Motor neuron (in vitro differentiated cells): ENCODE data around the gene RIN3. TPM values are rescaled to one million over a fixed set of nuclear protein-coding genes. Genes with fewer than 3 reads are reported as not detected.

ENCODE experiments used
- ATAC-seq, 8 experiments: fragments of 200-7000 bp; cut with Tn5 transposase; replicated peaks in 6 of 8; 2 replicates each; pipeline ENCODE4 v1.8.0; 2021; ENCODE audit warnings: mild to moderate bottlenecking in 8 of 8, moderate library complexity in 8 of 8
- H3K27ac ChIP-seq, 2 donors: fragments of 250-450 bp; sonication (Bioruptor Pico); 2 replicates each; pipeline ENCODE4 v1.9.0; 2021; ENCODE audit warnings: antibody characterized with exemption in 2 of 2, mild to moderate bottlenecking in 2 of 2, moderate library complexity in 1 of 2
- H3K4me1 ChIP-seq, 2 donors: fragments of 250-450 bp; sonication (Bioruptor Pico); replicated peaks in 1 of 2; 2 replicates each; pipeline ENCODE4 v1.6.1; 2021; ENCODE audit warnings: antibody characterized with exemption in 2 of 2, mild to moderate bottlenecking in 2 of 2, moderate library complexity in 1 of 2
- H3K4me3 ChIP-seq, 5 donors: fragments of 250-450 bp; sonication (Bioruptor Pico); 2 replicates each; pipeline ENCODE4 v1.9.0; 2021; ENCODE audit warnings: antibody characterized with exemption in 5 of 5, mild to moderate bottlenecking in 5 of 5, moderate library complexity in 4 of 5
- WGBS, 10 experiments: fragments of 450-650 bp; shearing (Covaris generic); methylation state at CpG; one replicate each; pipeline ENCODE4 v1.0.0; 2022; 5-methylcytosine and 5-hydroxymethylcytosine counted together
- in situ Hi-C, 9 experiments: fragments of 400-800 bp; cut with MboI; loops; one replicate each; pipeline ENCODE4 v1.15.0; 2021; ENCODE audit warnings: low sequenced_read_pairs in 9 of 9, low pct_unique_long_range_greater_than_20kb in 2 of 9; ENCODE audit not compliant: unreplicated experiment in 9 of 9
- total RNA-seq, 8 experiments: library from RNA; unstranded; fragments of 300-600 nt; gene quantifications; 2 replicates each; pipeline versions ENCODE4 v1.2.3 to v1.2.4, GENCODE V29; 2022

The RIN3 gene
- total RNA-seq, 8 experiments from 2014 or later: 0.21 to 23.9 (median 2.3) TPM

- in situ Hi-C loops: loop anchor here in 2 of 9 experiments (25.0 kb wide), 2 partner anchors 312 to 337 kb away; no protein-coding TSS in a partner anchor
- Histone ChIP-seq H3K27ac (no peak overlapping the region), H3K4me1 (no peaks in the 10 kb centered on the region), H3K4me3 (no peak overlapping the region)
- peak in 1 of 8 experiments; percentile 4 for ATAC-seq
- 48 to 100% (median 67%) methylated on average over 1 to 2 of the region's 3 CpGs; no CpG with 5 or more reads in 5 of the 10 experiments for WGBS, 10 experiments
Observed at GRCh38 chr14:92473969-92474535, 39.5 kb upstream of the RIN3 start.

DNA sequence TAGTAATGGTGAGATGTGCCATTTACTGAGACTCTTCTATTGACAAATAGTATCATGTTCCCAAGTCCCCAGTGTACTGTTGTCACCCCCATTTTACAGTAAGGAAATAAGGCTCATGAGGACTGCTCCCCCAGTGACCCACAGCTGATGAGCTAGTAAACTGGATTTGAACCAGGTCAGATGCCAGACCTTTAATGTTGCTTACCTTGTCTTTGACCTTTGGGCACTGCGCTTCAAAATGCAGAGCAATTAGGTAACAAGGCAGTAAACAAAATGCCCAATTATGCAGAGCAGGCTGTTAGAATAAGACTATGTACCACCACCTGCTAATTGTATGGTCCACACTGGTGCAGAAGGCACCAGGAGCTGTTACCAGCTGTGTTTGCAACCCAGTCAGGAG is 38.5 kb upstream of the RIN3 start:
- H3K4me1 ChIP-seq: no peaks in the 10 kb centered on the region
- ATAC-seq: no peak
- WGBS, 10 experiments: 100% methylated on average over 1 of the region's 1 CpG; no CpG with 5 or more reads in 7 of the 10 experiments
- no peak overlapping the region for H3K27ac ChIP-seq
- no peak overlapping the region for H3K4me3 ChIP-seq
- in situ Hi-C loops: no loop called here

DNA sequence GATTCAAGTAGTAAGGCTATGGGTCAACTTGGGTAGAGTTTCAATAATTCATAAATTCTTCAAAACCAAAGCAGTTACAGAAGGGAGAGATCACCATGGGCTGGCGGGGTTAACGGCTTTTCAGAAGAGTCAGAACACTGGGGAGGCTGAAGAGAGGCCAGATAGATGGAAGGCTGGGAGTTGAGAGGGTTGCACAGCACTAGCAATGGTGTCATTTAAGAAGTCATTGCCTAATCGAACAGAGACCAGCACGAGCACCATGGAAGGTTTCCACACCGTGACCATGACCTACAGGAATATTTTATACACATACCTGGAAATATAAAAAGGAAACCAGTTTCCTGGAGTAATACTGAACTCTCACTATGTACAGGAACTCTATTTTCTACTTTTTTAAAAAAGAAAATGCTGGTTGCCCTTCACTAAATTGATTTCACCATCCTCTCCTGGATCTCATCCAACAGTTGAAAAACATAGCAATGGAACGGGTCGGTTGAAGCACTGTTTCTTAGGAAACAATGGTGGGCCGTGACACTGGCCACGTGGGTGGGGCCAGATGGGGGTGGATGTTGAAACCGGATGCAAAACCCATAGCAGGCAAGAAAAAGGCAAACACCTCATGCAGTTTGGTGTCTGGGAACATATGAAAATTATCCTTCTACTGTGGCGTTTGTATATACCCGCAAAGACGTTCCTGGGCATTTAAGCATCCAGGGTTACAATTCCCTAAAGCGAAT is 38.0 kb upstream of the RIN3 start:
- in situ Hi-C loops: no loop called here

GRCh38 chr14:92480856-92481255 is 32.7 kb upstream of the RIN3 start:
- Histone ChIP-seq H3K27ac (no peak overlapping the region), H3K4me3 (no peak overlapping the region), H3K4me1 (no peaks in the 10 kb centered on the region)
- 20 to 83% (median 52%) methylated on average over 1 to 3 of the region's 3 CpGs; no CpG with 5 or more reads in 2 of the 10 experiments for WGBS, 10 experiments
- in situ Hi-C loops: no loop called here
- ATAC-seq: no peak

More for the DNA sequence above, 38.0 kb upstream of the RIN3 start:
- Histone ChIP-seq H3K4me3 (no peak overlapping the region), H3K4me1 (no peaks in the 10 kb centered on the region), H3K27ac (no peak overlapping the region)
- 73 to 100% (median 83%) methylated on average over 3 to 14 of the region's 14 CpGs; no CpG with 5 or more reads in 1 of the 10 experiments for WGBS, 10 experiments
- no peak for ATAC-seq

GRCh38 chr14:92481386-92481785 is 32.2 kb upstream of the RIN3 start:
- H3K27ac ChIP-seq: no peak overlapping the region
- in situ Hi-C loops: no loop called here
- no peak for ATAC-seq
- 13 to 50% (median 33%) methylated on average over 1 of the region's 1 CpG; no CpG with 5 or more reads in 6 of the 10 experiments for WGBS, 10 experiments
- H3K4me1 ChIP-seq: no peaks in the 10 kb centered on the region
- no peak overlapping the region for H3K4me3 ChIP-seq

- WGBS, 10 experiments: 33 to 40% (median 38%) methylated on average over 1 of the region's 1 CpG; no CpG with 5 or more reads in 7 of the 10 experiments
- H3K4me3 ChIP-seq: no peak overlapping the region
- H3K27ac ChIP-seq: no peak overlapping the region
- ATAC-seq: no peak
- H3K4me1 ChIP-seq: no peaks in the 10 kb centered on the region
- in situ Hi-C loops: no loop called here
Observed at GRCh38 chr14:92481811-92482555, 31.6 kb upstream of the RIN3 start.

GRCh38 chr14:92482621-92483319 is 30.8 kb upstream of the RIN3 start:
- no peaks in the 10 kb centered on the region for H3K4me1 ChIP-seq
- 75 to 100% (median 87%) methylated on average over 1 to 6 of the region's 9 CpGs; no CpG with 5 or more reads in 3 of the 10 experiments for WGBS, 10 experiments
- no peak for ATAC-seq
- H3K4me3 ChIP-seq: no peak overlapping the region
- no peak overlapping the region for H3K27ac ChIP-seq
- in situ Hi-C loops: no loop called here

DNA sequence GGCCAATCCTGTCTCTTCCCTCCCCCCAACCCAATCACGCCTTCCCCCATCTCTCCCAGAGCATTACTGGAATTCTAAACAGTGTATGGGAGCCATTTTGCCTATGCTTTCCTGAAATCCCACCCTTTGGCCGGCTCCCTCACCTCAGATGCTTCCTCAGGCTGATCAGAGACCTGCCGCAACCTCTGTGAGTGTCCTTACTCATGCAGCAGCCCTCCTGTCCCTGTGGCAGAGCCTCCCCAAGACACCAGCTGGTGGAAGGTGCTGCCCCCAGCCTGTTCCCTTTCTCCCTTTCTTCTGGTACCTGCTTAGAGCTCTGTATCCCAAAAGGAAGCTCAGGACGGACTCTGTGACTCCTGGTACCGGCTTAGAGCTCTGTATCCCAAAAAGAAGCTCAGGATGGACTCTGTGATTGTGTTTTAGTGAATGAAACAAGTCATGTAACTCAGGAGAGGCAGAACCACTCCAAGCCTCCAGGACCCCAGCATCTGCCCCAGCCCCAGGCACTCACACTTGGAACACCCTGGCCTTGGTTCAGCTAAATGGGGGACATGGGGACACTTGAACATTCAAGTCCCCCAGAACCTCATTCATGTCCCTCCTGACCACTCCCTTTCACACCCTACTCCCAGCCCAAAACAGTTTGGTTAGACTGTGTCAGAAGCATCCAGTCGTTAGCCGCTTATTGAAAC is 29.3 kb upstream of the RIN3 start:
- Histone ChIP-seq H3K4me3 (no peak overlapping the region), H3K4me1 (no peaks in the 10 kb centered on the region), H3K27ac (no peak overlapping the region)
- ATAC-seq: no peak
- WGBS, 10 experiments: 67 to 100% (median 91%) methylated on average over 1 to 5 of the region's 7 CpGs
- in situ Hi-C loops: no loop called here

- Histone ChIP-seq H3K27ac (no peak overlapping the region), H3K4me3 (no peak overlapping the region), H3K4me1 (no peaks in the 10 kb centered on the region)
- in situ Hi-C loops: no loop called here
- WGBS, 10 experiments: 71 to 100% (median 86%) methylated on average over 1 to 4 of the region's 4 CpGs; no CpG with 5 or more reads in 2 of the 10 experiments
- no peak for ATAC-seq
Observed at GRCh38 chr14:92486881-92487280, 26.7 kb upstream of the RIN3 start.

DNA sequence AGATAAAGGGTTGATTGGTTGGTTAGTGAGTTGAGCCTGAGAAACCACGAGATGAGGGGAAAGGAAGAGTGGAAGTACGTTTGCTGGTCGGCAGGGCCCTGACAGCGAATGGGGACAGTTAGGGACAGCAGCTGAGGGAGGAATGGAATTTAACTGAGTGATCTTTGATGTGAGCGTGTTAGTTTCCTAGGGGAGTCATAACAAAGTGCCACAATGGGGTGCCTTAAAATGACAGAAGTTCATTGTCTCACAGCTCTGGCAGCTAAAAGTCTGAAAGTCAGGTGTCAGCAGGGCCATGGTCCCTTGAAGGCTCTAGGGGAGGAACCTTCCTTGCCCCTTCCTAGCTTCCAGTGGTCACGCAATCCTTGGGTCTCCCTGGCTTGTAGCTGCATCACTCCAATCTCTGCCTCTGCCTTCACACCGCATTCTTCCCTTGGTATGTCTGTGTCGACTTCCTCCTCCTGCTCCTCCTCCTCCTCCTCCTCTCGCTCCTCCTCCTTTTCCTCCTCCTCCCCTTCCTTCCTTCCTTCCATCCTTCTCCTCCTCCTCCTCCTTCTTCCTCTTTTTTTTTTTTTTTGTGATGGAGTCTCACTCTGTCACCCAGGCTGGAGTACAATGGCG is 26.0 kb upstream of the RIN3 start:
- Histone ChIP-seq H3K4me3 (no peak overlapping the region), H3K27ac (no peak overlapping the region), H3K4me1 (no peaks in the 10 kb centered on the region)
- in situ Hi-C loops: no loop called here
- 22 to 90% (median 60%) methylated on average over 1 to 7 of the region's 10 CpGs; no CpG with 5 or more reads in 1 of the 10 experiments for WGBS, 10 experiments
- ATAC-seq: no peak

- no peaks in the 10 kb centered on the region for H3K4me1 ChIP-seq
- H3K27ac ChIP-seq: no peak overlapping the region
- peak in 1 of 8 experiments; percentile 26 for ATAC-seq
- H3K4me3 ChIP-seq: no peak overlapping the region
- WGBS, 10 experiments: 47 to 100% (median 89%) methylated on average over 1 to 16 of the region's 21 CpGs; no CpG with 5 or more reads in 3 of the 10 experiments
- in situ Hi-C loops: no loop called here
Observed at GRCh38 chr14:92489394-92490238, 24.0 kb upstream of the RIN3 start.
